ENCODE measurements around the gene RBM33. TPM values are rescaled to one million over a fixed set of nuclear protein-coding genes. Genes with fewer than 3 reads are reported as not detected.
"Not testable (repeated sequence)": the region's sequence is repeated elsewhere in the genome, so short reads cannot be mapped to it uniquely, and the experiment has no call there.

RBM33 gene
- 78.8 and 79.9 TPM in 2 replicates for total RNA-seq

- intact Hi-C loops (cut with micrococcal nuclease): loop anchor here (1.0 to 10.0 kb wide), 15 partner anchors 12 to 1693 kb away; partner anchors contain the start of genes DNAJB6, INSIG1, LMBR1 and RNF32
These were observed at the start of gene RBM33 for GRCh38 chr7:155644178-155644970. RBM33 (plus strand) TSS chr7:155644661; CDS start chr7:155644877, 216 bp downstream.

- intact Hi-C loops (cut with micrococcal nuclease): loop anchor here (5.0 to 10.0 kb wide), 2 partner anchors 97 to 390 kb away; no protein-coding TSS in a partner anchor
These were observed 49.5 kb upstream of the RBM33 start for GRCh38 chr7:155594961-155595366.

- intact Hi-C loops (cut with micrococcal nuclease): loop anchor here (1.0 to 10.0 kb wide), 7 partner anchors 47 to 669 kb away; partner anchors contain the start of gene RBM33
These were observed 46.7 kb upstream of the RBM33 start for GRCh38 chr7:155597753-155598140.

- intact Hi-C loops (cut with micrococcal nuclease): loop anchor here (1.0 to 10.0 kb wide), 7 partner anchors 45 to 670 kb away; partner anchors contain the start of gene RBM33
These were observed 45.7 kb upstream of the RBM33 start for GRCh38 chr7:155598810-155599210.

- intact Hi-C loops (cut with micrococcal nuclease): no loop called here
These were observed 42.3 kb upstream of the RBM33 start for GRCh38 chr7:155602156-155602555.

- intact Hi-C loops (cut with micrococcal nuclease): no loop called here
These were observed 41.7 kb upstream of the RBM33 start for GRCh38 chr7:155602750-155603149.

GRCh38 chr7:155603205-155603857 is 41.1 kb upstream of the RBM33 start:
- intact Hi-C loops (cut with micrococcal nuclease): no loop called here

- intact Hi-C loops (cut with micrococcal nuclease): no loop called here
These were observed 40.5 kb upstream of the RBM33 start for GRCh38 chr7:155603858-155604503.

- intact Hi-C loops (cut with micrococcal nuclease): no loop called here
These were observed 39.9 kb upstream of the RBM33 start for GRCh38 chr7:155604504-155604997.

GRCh38 chr7:155609185-155609584 is 35.3 kb upstream of the RBM33 start:
- intact Hi-C loops (cut with micrococcal nuclease): no loop called here

- intact Hi-C loops (cut with micrococcal nuclease): no loop called here
These were observed 33.7 kb upstream of the RBM33 start for GRCh38 chr7:155610633-155611193.

GRCh38 chr7:155611808-155612447 is 32.5 kb upstream of the RBM33 start:
- intact Hi-C loops (cut with micrococcal nuclease): no loop called here

- intact Hi-C loops (cut with micrococcal nuclease): no loop called here
These were observed 31.8 kb upstream of the RBM33 start for GRCh38 chr7:155612658-155613057.

- intact Hi-C loops (cut with micrococcal nuclease): not testable (repeated sequence)
These were observed 29.4 kb upstream of the RBM33 start for GRCh38 chr7:155615085-155615484.

- intact Hi-C loops (cut with micrococcal nuclease): no loop called here
These were observed 25.5 kb upstream of the RBM33 start for GRCh38 chr7:155618708-155619633.

- intact Hi-C loops (cut with micrococcal nuclease): no loop called here
These were observed 24.7 kb upstream of the RBM33 start for GRCh38 chr7:155619634-155620271.

GRCh38 chr7:155620497-155620896 is 24.0 kb upstream of the RBM33 start:
- intact Hi-C loops (cut with micrococcal nuclease): no loop called here

GRCh38 chr7:155621418-155621980 is 23.0 kb upstream of the RBM33 start:
- intact Hi-C loops (cut with micrococcal nuclease): no loop called here

- intact Hi-C loops (cut with micrococcal nuclease): no loop called here
These were observed 20.0 kb upstream of the RBM33 start for GRCh38 chr7:155624412-155624811.
